ENCODE results near the gene GABRR3.

Gene GABRR3

DNA sequence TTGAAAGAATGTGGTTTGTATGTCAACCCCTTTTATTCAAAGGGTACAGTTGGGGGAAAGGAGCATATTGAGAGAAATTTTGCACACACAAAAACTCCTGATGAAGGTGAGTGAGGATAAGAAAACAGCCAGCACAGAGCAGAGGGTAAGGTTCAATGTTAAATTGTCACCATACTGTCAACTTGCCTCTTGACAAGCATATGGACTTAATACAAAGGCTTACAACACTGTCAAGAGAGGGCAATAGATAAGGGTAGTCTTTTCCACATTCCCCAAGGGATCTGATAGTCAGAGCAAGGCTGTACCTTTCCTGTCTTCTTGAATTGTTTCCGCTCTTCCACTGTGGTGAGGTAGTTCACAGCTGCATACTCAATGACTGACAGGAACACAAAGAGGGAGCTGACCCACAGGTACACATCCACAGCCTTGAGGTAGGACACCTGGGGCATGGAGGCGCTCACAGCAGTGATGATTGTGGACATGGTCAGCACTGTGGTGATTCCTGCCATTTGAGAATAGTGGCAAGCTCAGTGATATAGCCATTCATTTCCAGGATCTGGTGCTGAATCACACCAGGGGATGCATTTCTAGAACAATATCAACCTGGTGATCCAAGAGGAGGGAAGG lies 42.5 kb downstream of the GABRR3 start:
- H3K79me2 ChIP-seq (ENCODE audit: insufficient read depth, low read length) = no peaks in the 10 kb centered on the region
- no peak overlapping the region for H3K27ac ChIP-seq (ENCODE audit: low read depth, low read length)
- H3K4me2 ChIP-seq (ENCODE audit: low read depth, low read length, poor library complexity, severe bottlenecking) = no peak overlapping the region
- H3K9me2 ChIP-seq (replicated peaks; ENCODE audit: insufficient read depth, low read length) = no peaks in the 10 kb centered on the region
- H4K20me1 ChIP-seq (ENCODE audit: low read depth, low read length) = no peaks in the 10 kb centered on the region
- H3K27me3 ChIP-seq (ENCODE audit: low read length) = no peaks in the 10 kb centered on the region
- no peak overlapping the region for H3K9ac ChIP-seq (ENCODE audit: low read length)
- no peak for TF ChIP-seq CTCF (IDR thresholded peaks at IDR 0.05; ENCODE audit: insufficient read depth, low read length, poor library complexity, severe bottlenecking)
- TF ChIP-seq EZH2phosphoT487 (conservative IDR thresholded peaks at IDR 0.05; ENCODE audit: low read length) = no peak
- no peak overlapping the region for H3K4me3 ChIP-seq (ENCODE audit: insufficient read depth, low read length, poor library complexity, severe bottlenecking)
- H3F3A ChIP-seq (ENCODE audit: insufficient read depth) = no peaks in the 10 kb centered on the region
- no peaks in the 10 kb centered on the region for H3K36me3 ChIP-seq (ENCODE audit: low read length)
- no peaks in the 10 kb centered on the region for H3K9me3 ChIP-seq (ENCODE audit: insufficient read depth, low read length)
- H2AFZ ChIP-seq (ENCODE audit: low read depth, low read length, severe bottlenecking) = no peak overlapping the region

DNA sequence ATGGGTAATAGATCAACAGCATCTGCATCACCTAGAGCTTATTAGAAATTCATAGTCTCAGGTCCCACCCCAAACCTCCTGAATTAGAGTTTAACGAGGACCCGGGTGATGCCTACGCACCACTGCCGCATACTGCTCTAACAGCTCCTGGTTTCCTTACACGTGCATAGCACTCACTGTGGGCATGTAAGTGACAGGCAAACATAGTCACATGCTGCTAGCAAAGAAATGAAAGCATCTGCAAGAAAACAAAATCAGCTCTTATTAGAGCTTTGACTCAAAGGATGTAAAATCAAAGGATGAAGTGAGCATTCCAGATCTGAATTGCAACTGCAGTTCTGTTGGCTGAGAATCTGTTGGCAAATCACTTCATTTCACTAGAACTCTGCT lies 43.8 kb downstream of the GABRR3 start:
- Histone ChIP-seq H3K36me3 (ENCODE audit: low read length) (no peaks in the 10 kb centered on the region), H3F3A (ENCODE audit: insufficient read depth) (no peaks in the 10 kb centered on the region), H3K9ac (ENCODE audit: low read length) (no peak overlapping the region), H3K9me2 (replicated peaks; ENCODE audit: insufficient read depth, low read length) (no peaks in the 10 kb centered on the region), H3K9me3 (ENCODE audit: insufficient read depth, low read length) (no peaks in the 10 kb centered on the region), H3K27me3 (ENCODE audit: low read length) (no peaks in the 10 kb centered on the region), H3K4me2 (ENCODE audit: low read depth, low read length, poor library complexity, severe bottlenecking) (no peak overlapping the region), H3K79me2 (ENCODE audit: insufficient read depth, low read length) (no peaks in the 10 kb centered on the region), H4K20me1 (ENCODE audit: low read depth, low read length) (no peaks in the 10 kb centered on the region), H3K27ac (ENCODE audit: low read depth, low read length) (no peak overlapping the region), H3K4me3 (ENCODE audit: insufficient read depth, low read length, poor library complexity, severe bottlenecking) (no peak overlapping the region), H2AFZ (ENCODE audit: low read depth, low read length, severe bottlenecking) (no peak overlapping the region)
- TF ChIP-seq CTCF (IDR thresholded peaks at IDR 0.05; ENCODE audit: insufficient read depth, low read length, poor library complexity, severe bottlenecking) = no peak
- TF ChIP-seq EZH2phosphoT487 (conservative IDR thresholded peaks at IDR 0.05; ENCODE audit: low read length) = no peak

DNA sequence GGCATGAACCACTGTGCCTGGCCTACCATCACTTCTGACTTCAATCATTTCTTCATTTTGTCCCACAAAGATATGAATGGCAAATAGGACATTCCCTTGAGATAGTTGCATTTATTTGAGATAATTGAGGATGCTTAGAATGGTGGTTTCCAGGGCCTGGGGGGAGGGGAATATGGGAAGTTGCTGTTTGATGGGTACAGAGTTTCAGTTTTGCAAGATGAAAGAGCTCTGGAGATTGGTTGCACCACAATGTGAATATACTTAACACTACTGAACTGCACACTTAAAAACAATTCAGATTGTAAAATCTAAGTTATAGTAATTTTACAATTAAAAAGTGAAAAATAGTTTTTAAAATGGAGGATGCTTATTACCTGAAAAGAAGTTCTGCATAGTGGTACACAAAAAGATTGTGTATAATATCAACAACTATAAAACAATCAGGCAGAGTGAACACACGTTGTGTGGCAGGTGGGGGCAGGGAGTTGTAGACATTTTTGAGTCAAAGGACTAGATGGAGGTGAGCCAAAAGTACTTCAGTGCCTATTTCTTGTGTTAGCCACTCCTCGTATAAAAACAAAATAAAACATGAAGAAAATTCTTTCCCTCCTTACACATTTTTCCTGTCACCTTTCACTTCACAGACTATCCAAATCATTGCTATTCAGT lies 44.4 kb downstream of the GABRR3 start:
- H3K4me2 ChIP-seq (ENCODE audit: low read depth, low read length, poor library complexity, severe bottlenecking) = no peak overlapping the region
- no peak overlapping the region for H3K27ac ChIP-seq (ENCODE audit: low read depth, low read length)
- no peaks in the 10 kb centered on the region for H4K20me1 ChIP-seq (ENCODE audit: low read depth, low read length)
- TF ChIP-seq CTCF (IDR thresholded peaks at IDR 0.05; ENCODE audit: insufficient read depth, low read length, poor library complexity, severe bottlenecking) (no peak), EZH2phosphoT487 (conservative IDR thresholded peaks at IDR 0.05; ENCODE audit: low read length) (no peak)
- H3K9ac ChIP-seq (ENCODE audit: low read length) = no peak overlapping the region
- H3K9me2 ChIP-seq (replicated peaks; ENCODE audit: insufficient read depth, low read length) = no peaks in the 10 kb centered on the region
- H3K27me3 ChIP-seq (ENCODE audit: low read length) = no peaks in the 10 kb centered on the region
- H3F3A ChIP-seq (ENCODE audit: insufficient read depth) = no peaks in the 10 kb centered on the region
- no peaks in the 10 kb centered on the region for H3K9me3 ChIP-seq (ENCODE audit: insufficient read depth, low read length)
- no peak overlapping the region for H2AFZ ChIP-seq (ENCODE audit: low read depth, low read length, severe bottlenecking)
- no peaks in the 10 kb centered on the region for H3K36me3 ChIP-seq (ENCODE audit: low read length)
- H3K79me2 ChIP-seq (ENCODE audit: insufficient read depth, low read length) = no peaks in the 10 kb centered on the region
- H3K4me3 ChIP-seq (ENCODE audit: insufficient read depth, low read length, poor library complexity, severe bottlenecking) = no peak overlapping the region
